Ishikawa (cell line): ENCODE results near the gene CRYBA1.

Source experiments
- EGR1 ChIP-seq: IDR thresholded peaks from 2 replicates; pipeline ENCODE4 v1.6.1; 2012
- EP300 ChIP-seq: IDR thresholded peaks from 2 replicates; pipeline ENCODE4 v1.6.1; 2012; ENCODE audit warnings: borderline replicate concordance
- RAD21 ChIP-seq: IDR thresholded peaks from 2 replicates; pipeline ENCODE4 v1.6.1; 2012; ENCODE audit warnings: low read depth
- REST ChIP-seq: IDR thresholded peaks from 2 replicates; pipeline ENCODE4 v1.6.1; 2012; ENCODE audit warnings: low read depth, mild to moderate bottlenecking

- no peak for TF ChIP-seq REST
- no peak for TF ChIP-seq EGR1
- peak; percentile 54 for TF ChIP-seq RAD21
- no peak for TF ChIP-seq EP300
Measured at GRCh38 chr17:29240968-29241963, 5.4 kb upstream of the CRYBA1 start.
